SKM-1 (cell line): ENCODE measurements around the gene IPP.
"Not testable (repeated sequence)": the region's sequence is repeated elsewhere in the genome, so short reads cannot be mapped to it uniquely, and the experiment has no call there.

Experiments used
- DNase-seq: peaks from one replicate; lab custom pipeline; 2025; ENCODE audit not compliant: unreplicated experiment; lab: John Stamatoyannopoulos, UW

IPP gene

GRCh38 chr1:45685308-45686014 lies 65.0 kb downstream of the IPP start:
- DNase-seq = no peak

DNA sequence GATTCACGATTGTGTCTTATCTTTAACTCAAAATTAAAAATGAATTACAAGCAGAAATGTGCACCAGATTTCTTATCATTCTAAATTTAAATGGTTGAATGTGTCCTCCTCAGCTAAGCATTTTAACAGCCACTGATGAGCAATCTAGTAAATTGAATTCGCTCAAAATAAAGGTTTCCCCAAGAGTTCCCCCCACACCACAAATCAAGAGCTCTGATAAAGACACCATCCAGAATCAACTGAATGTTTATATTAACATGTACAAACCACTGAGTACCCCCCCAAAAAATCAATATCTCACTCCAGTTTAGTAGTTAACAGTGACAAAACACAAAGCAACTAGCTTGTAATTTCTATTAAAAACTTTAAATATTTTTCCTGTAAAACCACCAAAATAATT lies 66.1 kb downstream of the IPP start:
- no peak for DNase-seq

DNA sequence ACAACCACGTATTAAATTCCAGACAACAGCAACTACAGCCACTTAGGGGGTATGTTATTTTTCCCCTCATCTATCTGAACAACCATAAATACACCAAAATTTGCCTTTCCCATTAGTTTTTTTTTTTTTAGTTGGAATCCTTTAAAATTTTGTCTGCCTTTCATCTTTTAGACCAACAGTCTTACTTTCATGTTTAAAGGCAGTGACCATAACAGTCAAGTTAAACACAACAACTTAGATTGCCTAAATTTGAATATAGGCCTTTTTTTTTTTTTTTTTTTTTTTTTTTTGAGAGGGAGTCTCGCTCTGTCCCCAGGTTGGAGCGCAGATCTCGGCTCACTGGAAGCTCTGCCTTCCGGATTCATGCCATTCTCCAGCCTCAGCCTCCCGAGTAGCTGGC lies 67.5 kb downstream of the IPP start:
- no peak for DNase-seq

- no peak for DNase-seq
Observed at GRCh38 chr1:45679123-45679522, 71.3 kb downstream of the IPP start.

DNA sequence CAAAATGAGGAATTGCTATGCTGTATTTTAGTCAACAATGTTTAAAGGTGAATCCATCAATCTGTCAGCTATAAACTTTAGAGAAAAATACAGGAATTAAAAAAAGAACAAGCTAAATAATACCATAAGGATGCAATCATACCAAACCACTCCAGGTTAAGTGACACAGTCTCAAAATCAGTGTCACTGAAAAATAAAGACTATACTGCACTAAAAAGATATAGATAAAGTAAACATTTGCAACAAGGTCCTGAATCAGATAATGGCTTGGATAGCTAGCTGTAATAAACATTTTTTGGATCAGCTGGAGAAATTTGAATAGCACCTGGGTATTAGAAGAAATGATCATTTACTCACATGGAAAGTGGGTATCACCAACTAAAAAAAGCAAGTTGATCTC lies 72.0 kb downstream of the IPP start:
- DNase-seq = no peak

DNA sequence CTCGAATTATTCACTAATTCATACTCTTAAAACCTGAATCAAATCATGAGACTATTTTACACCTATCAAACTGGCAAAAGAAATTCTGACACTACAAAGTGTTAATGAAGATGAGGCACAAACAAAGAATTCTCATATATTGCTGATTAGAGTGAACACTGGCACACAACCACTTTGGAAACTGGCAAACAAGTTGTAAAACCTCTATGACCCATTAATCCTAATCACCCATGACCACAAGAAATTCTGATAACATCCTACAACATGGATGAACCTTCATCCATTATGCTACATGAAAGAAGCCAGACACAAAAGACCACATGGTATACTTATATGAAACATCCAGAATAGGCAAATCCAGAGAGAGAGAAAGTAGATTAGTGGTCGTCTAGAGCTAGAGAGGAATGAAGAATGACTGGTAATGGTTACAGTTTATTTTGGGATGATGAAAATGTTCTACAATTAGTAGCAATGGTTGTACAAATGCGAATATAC lies 72.7 kb downstream of the IPP start:
- no peak for DNase-seq

GRCh38 chr1:45676553-45676952 lies 73.9 kb downstream of the IPP start:
- DNase-seq = not testable (repeated sequence)

DNA sequence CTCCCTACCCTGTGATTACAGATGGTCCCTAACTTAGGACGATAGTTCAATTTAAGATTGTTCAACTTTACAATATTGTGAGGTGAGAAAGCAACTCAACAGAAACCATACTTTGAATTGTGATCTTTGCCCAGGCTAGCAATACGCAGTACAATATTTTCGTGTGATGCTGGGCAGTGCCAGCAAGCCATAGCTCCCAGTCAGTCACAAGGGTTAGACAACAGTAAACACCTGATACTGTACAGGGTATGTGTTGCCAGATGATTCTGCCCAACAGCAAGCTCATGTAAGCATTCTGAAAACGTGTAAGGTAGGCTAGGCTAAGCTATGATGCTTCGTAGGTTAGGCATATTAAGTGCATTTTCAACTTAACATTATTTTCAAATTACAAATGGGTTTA lies 76.0 kb downstream of the IPP start:
- no peak for DNase-seq

GRCh38 chr1:45673956-45674355 lies 76.5 kb downstream of the IPP start:
- no peak for DNase-seq

- no peak for DNase-seq
Observed at GRCh38 chr1:45669859-45670655, 80.4 kb downstream of the IPP start.

GRCh38 chr1:45669379-45669778 lies 81.1 kb downstream of the IPP start:
- no peak for DNase-seq

- DNase-seq = no peak
Observed at GRCh38 chr1:45668526-45668925, 81.9 kb downstream of the IPP start.

GRCh38 chr1:45667321-45668111 lies 82.9 kb downstream of the IPP start:
- no peak for DNase-seq

- DNase-seq = no peak
Observed at GRCh38 chr1:45666836-45667235, 83.6 kb downstream of the IPP start.

GRCh38 chr1:45660336-45660735 lies 90.1 kb downstream of the IPP start:
- DNase-seq = no peak

DNA sequence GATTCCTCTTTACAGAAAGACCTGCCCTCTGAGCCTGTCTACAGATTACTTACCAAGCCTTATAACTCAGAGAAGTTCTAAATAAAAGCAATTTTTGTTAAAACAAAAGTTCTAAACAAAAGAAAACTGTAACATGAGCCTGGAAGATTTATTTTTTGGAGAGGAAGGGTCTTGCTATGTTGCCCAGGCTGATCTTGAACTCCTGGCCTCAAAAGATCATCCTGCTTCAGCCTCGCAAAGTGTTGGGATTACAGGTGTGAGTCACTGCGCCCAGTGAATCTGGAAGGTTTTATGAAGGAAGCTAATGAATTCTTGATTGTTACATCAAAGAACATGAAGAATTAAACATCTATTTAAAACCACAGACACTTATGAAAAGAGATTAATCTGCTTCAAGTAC lies 91.2 kb downstream of the IPP start:
- DNase-seq = no peak

GRCh38 chr1:45658171-45658570 lies 92.3 kb downstream of the IPP start:
- DNase-seq = no peak

GRCh38 chr1:45656573-45657226 lies 93.8 kb downstream of the IPP start:
- DNase-seq = no peak

GRCh38 chr1:45654540-45655280 lies 95.7 kb downstream of the IPP start:
- no peak for DNase-seq
